GM18502 (cell line): ENCODE data around the gene KCNH1.

Experiments
- ATAC-seq: cut with Tn5 transposase; IDR thresholded peaks from one replicate; pipeline ENCODE4 v1.9.1; 2021; ENCODE audit warnings: mild to moderate bottlenecking; ENCODE audit not compliant: unreplicated experiment, poor library complexity

Gene KCNH1

GRCh38 chr1:210821615-210822014, 312.3 kb downstream of the KCNH1 start:
- ATAC-seq = no peak

GRCh38 chr1:210819266-210819665, 314.7 kb downstream of the KCNH1 start:
- ATAC-seq = no peak

- ATAC-seq = no peak
Observed at GRCh38 chr1:210817385-210818275, 316.3 kb downstream of the KCNH1 start.

- no peak for ATAC-seq
Observed at GRCh38 chr1:210815641-210816550, 318.1 kb downstream of the KCNH1 start.

GRCh38 chr1:210814382-210815123, 319.4 kb downstream of the KCNH1 start:
- no peak for ATAC-seq

DNA sequence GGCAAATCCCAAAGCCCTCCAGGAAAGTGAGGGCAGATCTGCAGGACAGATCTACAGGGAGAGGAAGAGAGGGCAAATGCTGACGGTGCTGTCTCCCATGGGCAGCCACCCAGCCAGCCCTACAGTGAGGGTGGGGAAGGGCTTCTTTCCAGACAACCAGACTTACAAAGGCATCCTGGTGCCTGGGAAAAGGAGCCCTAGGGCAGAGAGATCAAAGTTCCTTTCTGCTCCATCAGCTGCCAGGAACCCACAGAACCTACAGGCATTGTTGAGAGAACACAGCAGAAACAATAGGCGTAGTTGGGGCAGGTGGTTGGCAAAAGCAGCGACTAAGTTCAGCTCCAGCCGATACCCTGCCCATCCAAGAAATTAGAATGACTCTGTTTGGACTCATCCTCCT, 332.4 kb downstream of the KCNH1 start:
- no peak for ATAC-seq

GRCh38 chr1:210800756-210801155, 333.2 kb downstream of the KCNH1 start:
- no peak for ATAC-seq

GRCh38 chr1:210800301-210800700, 333.6 kb downstream of the KCNH1 start:
- ATAC-seq = no peak

DNA sequence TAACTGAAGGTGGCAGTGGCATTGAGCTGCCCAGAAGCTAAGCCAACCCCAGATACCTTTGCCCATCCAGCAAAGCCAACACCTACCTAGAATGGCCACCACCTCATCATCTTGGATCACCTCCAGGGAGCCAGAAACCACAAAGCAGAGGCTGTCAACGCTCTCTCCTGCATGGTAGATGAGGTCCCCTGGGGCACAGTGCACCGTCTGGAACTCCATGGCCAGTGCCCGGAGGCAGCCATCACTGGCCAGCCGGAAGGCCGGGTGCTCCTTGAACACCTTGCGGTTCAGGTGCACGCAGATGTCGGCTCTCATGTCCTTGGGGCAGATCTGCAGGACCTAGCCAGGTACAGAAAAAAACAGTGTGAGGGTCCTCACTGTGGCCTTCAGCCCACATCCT, 336.5 kb downstream of the KCNH1 start:
- no peak for ATAC-seq

DNA sequence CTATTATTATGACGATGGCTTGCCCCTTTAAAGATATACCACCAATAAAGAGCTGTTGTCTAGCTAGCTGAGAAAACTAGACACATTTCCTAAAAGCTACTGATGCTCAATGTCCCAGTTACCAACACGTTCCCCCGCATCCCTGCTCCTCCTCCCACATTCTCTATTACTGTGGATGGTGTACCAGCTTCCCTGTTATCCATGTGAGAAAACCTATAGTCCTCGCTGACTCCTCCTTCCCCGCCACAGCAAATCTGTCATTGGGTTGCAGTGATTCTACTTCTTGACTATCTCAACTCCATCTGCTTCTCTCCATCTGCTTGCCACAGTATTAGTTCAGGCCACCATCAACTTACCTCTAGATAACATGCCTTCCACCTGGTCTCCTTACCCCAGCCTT, 337.5 kb downstream of the KCNH1 start:
- ATAC-seq = no peak

GRCh38 chr1:210794445-210794844, 339.5 kb downstream of the KCNH1 start:
- no peak for ATAC-seq

DNA sequence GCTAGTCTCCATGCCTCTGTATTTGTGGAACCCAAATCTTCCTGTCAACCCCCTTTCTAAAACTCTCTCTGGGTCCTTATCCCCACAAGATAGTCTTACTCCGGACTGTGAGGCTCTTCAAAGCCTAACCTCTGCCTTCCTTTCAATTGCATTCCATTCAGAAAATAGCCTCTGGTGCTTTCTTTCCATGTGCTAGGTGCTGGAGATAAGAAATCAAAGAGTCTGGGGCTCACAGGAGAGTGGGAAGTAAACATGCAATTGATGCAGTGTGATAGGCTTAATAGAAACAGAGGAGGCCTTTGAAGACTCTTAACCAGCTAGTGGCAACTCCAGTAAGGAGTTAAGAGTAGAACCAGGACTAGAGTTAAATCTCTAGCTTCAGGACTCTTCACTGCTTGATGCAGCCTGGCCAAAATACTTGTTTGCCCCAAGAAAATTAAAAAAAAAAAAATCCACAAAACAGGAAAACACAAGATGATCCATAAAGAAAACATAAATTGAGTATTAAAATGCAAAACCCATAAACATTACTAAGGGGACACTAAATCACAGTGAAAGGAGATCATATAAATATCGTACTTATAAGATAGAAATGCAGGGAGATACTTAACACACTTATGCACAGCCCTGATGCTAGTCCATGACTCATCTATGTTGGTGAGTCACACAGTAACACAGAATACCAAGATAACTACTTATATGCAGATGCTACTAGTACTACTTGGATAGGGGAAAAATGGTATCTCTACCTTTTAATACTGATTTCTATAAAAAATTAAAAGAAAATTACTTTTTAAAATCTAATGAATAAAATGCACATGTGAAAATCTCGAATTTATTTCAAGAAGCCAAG, 341.5 kb downstream of the KCNH1 start:
- ATAC-seq = no peak

DNA sequence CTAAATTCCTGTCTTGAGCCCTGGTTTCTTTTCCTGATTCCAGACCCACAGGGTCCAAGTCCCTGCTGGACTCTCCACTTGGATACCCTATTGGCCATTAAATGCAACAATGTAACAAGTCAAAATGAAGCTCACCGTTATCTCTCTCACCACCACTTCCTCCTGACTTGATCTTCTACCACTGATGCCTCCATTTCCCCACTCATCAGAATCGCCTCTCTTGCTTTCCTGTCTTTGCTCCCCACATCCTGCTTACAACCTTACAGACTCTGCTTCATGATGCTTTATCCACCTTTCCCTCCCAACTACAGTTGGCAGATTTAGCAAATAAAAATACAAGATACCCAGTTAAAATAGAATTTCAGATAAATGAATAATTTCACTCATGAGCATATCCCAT, 343.8 kb downstream of the KCNH1 start:
- no peak for ATAC-seq

GRCh38 chr1:210787800-210788199, 346.1 kb downstream of the KCNH1 start:
- no peak for ATAC-seq

GRCh38 chr1:210786546-210786945, 347.4 kb downstream of the KCNH1 start:
- no peak for ATAC-seq

GRCh38 chr1:210783925-210784324, 350.0 kb downstream of the KCNH1 start:
- ATAC-seq = no peak

GRCh38 chr1:210781652-210782051, 352.3 kb downstream of the KCNH1 start:
- no peak for ATAC-seq

DNA sequence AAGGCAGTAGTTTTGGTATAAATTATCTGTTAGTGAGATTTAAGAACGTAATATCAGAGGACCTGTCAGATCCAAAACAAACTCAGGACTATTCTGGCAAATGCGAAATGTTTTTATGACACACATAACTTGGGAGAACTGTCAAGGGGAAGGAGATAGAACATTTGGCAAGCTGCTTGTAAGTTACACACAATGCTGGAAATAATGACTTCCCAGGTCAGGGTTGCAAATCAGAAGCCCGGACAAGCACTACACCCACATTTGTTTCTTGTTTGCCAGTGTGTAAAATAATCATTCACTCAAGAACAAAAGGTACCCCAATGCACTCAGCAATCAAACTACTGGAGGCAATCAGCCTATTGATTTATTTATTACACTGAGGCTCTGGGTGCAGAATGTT, 354.7 kb downstream of the KCNH1 start:
- ATAC-seq = no peak

DNA sequence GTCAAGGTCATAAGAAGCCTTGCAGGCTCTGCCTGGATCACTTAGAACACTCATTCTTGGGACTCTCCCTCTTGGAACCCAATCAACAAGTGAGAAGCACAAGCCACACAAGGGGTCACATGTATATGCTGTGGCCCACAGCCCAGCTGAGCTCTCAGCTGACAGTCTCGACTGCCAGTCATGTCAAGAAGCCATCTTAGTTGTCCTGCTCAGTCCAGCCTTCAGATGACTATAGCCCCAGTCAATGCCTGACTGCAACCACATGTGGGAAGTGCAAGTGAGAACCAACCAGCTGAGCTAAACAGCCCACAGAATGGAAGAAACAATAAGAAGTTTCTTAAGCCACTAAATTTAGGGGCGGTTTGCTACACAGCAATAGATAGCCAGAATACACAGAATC, 356.0 kb downstream of the KCNH1 start:
- no peak for ATAC-seq

DNA sequence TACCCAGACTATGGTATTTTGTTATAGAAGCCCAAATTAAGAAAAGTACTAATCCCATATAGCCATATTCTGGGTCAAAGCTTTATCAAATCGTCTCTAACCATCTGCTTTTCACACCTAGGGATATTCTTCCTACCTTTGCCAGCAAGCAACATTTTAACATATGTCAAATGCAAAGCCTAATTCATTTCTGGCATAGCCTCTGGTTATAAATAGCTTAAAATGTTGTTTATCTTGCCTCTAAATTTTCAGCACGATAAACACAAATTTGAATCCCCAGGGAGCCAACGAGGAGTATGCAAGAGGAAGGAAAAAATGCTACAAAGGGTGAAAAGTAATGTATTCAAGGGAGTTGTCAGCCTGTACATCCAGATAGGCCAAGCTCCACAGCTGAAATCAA, 357.2 kb downstream of the KCNH1 start:
- ATAC-seq = no peak
